HepG2 (cell line): ENCODE results near the gene PVALB. TPM values are rescaled to one million over a fixed set of nuclear protein-coding genes. Genes with fewer than 3 reads are reported as not detected.

Source experiments
- IKZF1 ChIP-seq: fragments of 450-650 bp; IDR thresholded peaks from 2 replicates; pipeline ENCODE4 v1.7.1; 2016
- JUN ChIP-seq: sonication (generic); formaldehyde crosslinking; IDR thresholded peaks from 2 replicates; pipeline ENCODE4 v1.4.0; 2020; ENCODE audit warnings: mild to moderate bottlenecking, missing genetic modification reagents
- MAFK ChIP-seq, 2 experiments: IDR thresholded peaks in 1 of 2; conservative IDR thresholded peaks in 1 of 2; 2 replicates each; pipeline ENCODE4 v1.6.1; 2011; ENCODE audit warnings: improper control_type of control experiment in 2 of 2, low read length in 2 of 2
- MTF1 ChIP-seq: sonication (generic); formaldehyde crosslinking; IDR thresholded peaks from 2 replicates; pipeline ENCODE4 v1.5.0; 2020; ENCODE audit warnings: missing genetic modification reagents
- MYPOP ChIP-seq: sonication (generic); formaldehyde crosslinking; IDR thresholded peaks from 2 replicates; pipeline ENCODE4 v1.8.1; 2023; ENCODE audit warnings: mild to moderate bottlenecking, moderate library complexity, missing genetic modification reagents
- RERE ChIP-seq: IDR thresholded peaks from 2 replicates; pipeline ENCODE4 v1.6.1; 2016; ENCODE audit warnings: low read depth, missing genetic modification reagents, missing compliant biosample characterization
- STAG1 ChIP-seq: sonication (generic); formaldehyde crosslinking; IDR thresholded peaks from 2 replicates; pipeline ENCODE4 v1.4.0; 2020; ENCODE audit warnings: missing genetic modification reagents
- TOE1 ChIP-seq: sonication (generic); formaldehyde crosslinking; IDR thresholded peaks from 2 replicates; pipeline ENCODE4 v1.4.0; 2020; ENCODE audit warnings: mild to moderate bottlenecking, missing genetic modification reagents
- ZBTB38 ChIP-seq: sonication (generic); formaldehyde crosslinking; IDR thresholded peaks from 2 replicates; pipeline ENCODE4 v1.5.1; 2020; ENCODE audit warnings: mild to moderate bottlenecking, missing genetic modification reagents
- ZNF687 ChIP-seq: sonication (generic); formaldehyde crosslinking; IDR thresholded peaks from 2 replicates; pipeline ENCODE4 v1.5.1; 2020; ENCODE audit warnings: mild to moderate bottlenecking, missing genetic modification reagents, moderate library complexity
- polyA plus RNA-seq, 8 experiments: library from polyadenylated mRNA; depleted of rRNA in 3 of 8; stranded (reverse) in 7 of 8; unstranded in 1 of 8; fragments of >200 nt; fragmentation: Illumina TruSeq in 4 of 8; extraction: Trizol in 4 of 8; gene quantifications; 2 replicates each; pipeline versions ENCODE4 v1.2.1 to v1.2.3, GENCODE V29; 2011 to 2016; ENCODE audit warnings: low read depth in 4 of 8, missing spikeins in 1 of 8, mixed read lengths in 1 of 8; ENCODE audit not compliant: insufficient read depth in 1 of 8
- total RNA-seq, 5 experiments: library from RNA; depleted of rRNA; stranded (reverse); fragments of >200 nt; fragmentation: Illumina TruSeq; extraction: Trizol; gene quantifications; 2 replicates each; pipeline ENCODE4 v1.2.3, GENCODE V29; 2016; ENCODE audit warnings: low read depth in 1 of 5

PVALB gene
- total and polyA plus RNA-seq, 2 of the 13 experiments (the other 11 are each of a cell fraction or from before 2014, with no cell fraction given): not detected

GRCh38 chr22:36816636-36817524 lies at the start of gene PVALB (continued):
- TF ChIP-seq ZNF687 (CRISPR knock-in tag) (peak; percentile 14; the same call in 1 of the 2 replicates), IKZF1 (no peak), ZBTB38 (CRISPR knock-in tag) (no peak), JUN (CRISPR knock-in tag) (no peak), TOE1 (CRISPR knock-in tag) (no peak), RERE (CRISPR knock-in tag) (no peak), MAFK (conservative IDR thresholded peaks at IDR 0.05 in 1 of 2, IDR thresholded peaks at IDR 0.05 in 1 of 2; ENCODE audit: low read length in 2 of 2) (peak; percentile 8 to 36; a peak in 2 of 4 replicates), STAG1 (CRISPR knock-in tag) (no peak), MTF1 (CRISPR knock-in tag) (no peak), MYPOP (CRISPR knock-in tag) (peak; percentile 81; the same call in 1 of the 2 replicates)
